ENCODE results near the gene AFAP1L2.

Gene AFAP1L2

GRCh38 chr10:114328441-114328812 is 75.9 kb downstream of the AFAP1L2 start:
- DNase-seq (ENCODE audit: low read depth): no peak
- no peak for TF ChIP-seq CTCF (conservative IDR thresholded peaks at IDR 0.05; ENCODE audit: low read length)
- H3K4me3 ChIP-seq (ENCODE audit: low read length): no peak overlapping the region

GRCh38 chr10:114327537-114328440 is 76.5 kb downstream of the AFAP1L2 start:
- DNase-seq (ENCODE audit: low read depth): no peak
- TF ChIP-seq CTCF (conservative IDR thresholded peaks at IDR 0.05; ENCODE audit: low read length): no peak
- H3K4me3 ChIP-seq (ENCODE audit: low read length): no peak overlapping the region

GRCh38 chr10:114326795-114327194 is 77.5 kb downstream of the AFAP1L2 start:
- no peak overlapping the region for H3K4me3 ChIP-seq (ENCODE audit: low read length)
- DNase-seq (ENCODE audit: low read depth): no peak
- no peak for TF ChIP-seq CTCF (conservative IDR thresholded peaks at IDR 0.05; ENCODE audit: low read length)

GRCh38 chr10:114323023-114323422 is 81.3 kb downstream of the AFAP1L2 start:
- DNase-seq (ENCODE audit: low read depth): no peak
- TF ChIP-seq CTCF (conservative IDR thresholded peaks at IDR 0.05; ENCODE audit: low read length): no peak
- H3K4me3 ChIP-seq (ENCODE audit: low read length): no peak overlapping the region

- no peak for TF ChIP-seq CTCF (conservative IDR thresholded peaks at IDR 0.05; ENCODE audit: low read length)
- H3K4me3 ChIP-seq (ENCODE audit: low read length): no peak overlapping the region
- DNase-seq (ENCODE audit: low read depth): no peak
Observed at GRCh38 chr10:114322344-114322743, 82.0 kb downstream of the AFAP1L2 start.

GRCh38 chr10:114320249-114321116 is 83.8 kb downstream of the AFAP1L2 start:
- no peak overlapping the region for H3K4me3 ChIP-seq (ENCODE audit: low read length)
- no peak for DNase-seq (ENCODE audit: low read depth)
- TF ChIP-seq CTCF (conservative IDR thresholded peaks at IDR 0.05; ENCODE audit: low read length): no peak

All from AG10803 (cell line).